ENCODE results near the gene FRMD7.
"Not testable (repeated sequence)": the region's sequence is repeated elsewhere in the genome, so short reads cannot be mapped to it uniquely, and the experiment has no call there.

The FRMD7 gene

GRCh38 chrX:132068405-132068804 lies 59.4 kb downstream of the FRMD7 start:
- Histone ChIP-seq H3K27ac (no peak overlapping the region), H3K4me1 (no peaks in the 10 kb centered on the region), H3K9me3 (no peaks in the 10 kb centered on the region), H3K27me3 (no peaks in the 10 kb centered on the region), H3K36me3 (no peaks in the 10 kb centered on the region), H3K4me3 (no peak overlapping the region)
- no peak for DNase-seq
- intact Hi-C loops (cut with DNase I; ENCODE audit: low total_unique reads) = no loop called here
- TF ChIP-seq CTCF (IDR thresholded peaks at IDR 0.05) = no peak

GRCh38 chrX:132063862-132064261 lies 64.0 kb downstream of the FRMD7 start:
- no peak overlapping the region for H3K27ac ChIP-seq
- DNase-seq = no peak
- H3K27me3 ChIP-seq = no peaks in the 10 kb centered on the region
- no peaks in the 10 kb centered on the region for H3K4me1 ChIP-seq
- no peak overlapping the region for H3K4me3 ChIP-seq
- TF ChIP-seq CTCF (IDR thresholded peaks at IDR 0.05) = no peak
- intact Hi-C loops (cut with DNase I; ENCODE audit: low total_unique reads) = no loop called here
- no peaks in the 10 kb centered on the region for H3K9me3 ChIP-seq
- no peaks in the 10 kb centered on the region for H3K36me3 ChIP-seq

- H3K36me3 ChIP-seq = no peaks in the 10 kb centered on the region
Observed at GRCh38 chrX:132063334-132063733, 64.5 kb downstream of the FRMD7 start.

GRCh38 chrX:132059973-132060540 lies 67.8 kb downstream of the FRMD7 start:
- TF ChIP-seq CTCF (IDR thresholded peaks at IDR 0.05) = no peak
- Histone ChIP-seq H3K9me3 (no peaks in the 10 kb centered on the region), H3K36me3 (no peaks in the 10 kb centered on the region), H3K4me3 (no peak overlapping the region), H3K27ac (no peak overlapping the region), H3K27me3 (no peaks in the 10 kb centered on the region), H3K4me1 (no peaks in the 10 kb centered on the region)
- DNase-seq = no peak
- intact Hi-C loops (cut with DNase I; ENCODE audit: low total_unique reads) = no loop called here

More at GRCh38 chrX:132063334-132063733, 64.5 kb downstream of the FRMD7 start:
- no peaks in the 10 kb centered on the region for H3K9me3 ChIP-seq
- intact Hi-C loops (cut with DNase I; ENCODE audit: low total_unique reads) = no loop called here
- H3K4me3 ChIP-seq = no peak overlapping the region
- no peak for TF ChIP-seq CTCF (IDR thresholded peaks at IDR 0.05)
- H3K27ac ChIP-seq = no peak overlapping the region
- DNase-seq = no peak
- no peaks in the 10 kb centered on the region for H3K4me1 ChIP-seq
- no peaks in the 10 kb centered on the region for H3K27me3 ChIP-seq

- DNase-seq = no peak
- Histone ChIP-seq H3K27ac (no peak overlapping the region), H3K4me1 (no peaks in the 10 kb centered on the region), H3K4me3 (no peak overlapping the region), H3K36me3 (no peaks in the 10 kb centered on the region), H3K27me3 (no peaks in the 10 kb centered on the region), H3K9me3 (no peaks in the 10 kb centered on the region)
- intact Hi-C loops (cut with DNase I; ENCODE audit: low total_unique reads) = no loop called here
- no peak for TF ChIP-seq CTCF (IDR thresholded peaks at IDR 0.05)
Observed at GRCh38 chrX:132058975-132059374, 68.8 kb downstream of the FRMD7 start.

- Histone ChIP-seq H3K27me3 (no peaks in the 10 kb centered on the region), H3K4me1 (no peaks in the 10 kb centered on the region), H3K36me3 (no peaks in the 10 kb centered on the region), H3K27ac (no peak overlapping the region), H3K9me3 (no peaks in the 10 kb centered on the region), H3K4me3 (no peak overlapping the region)
- no peak for DNase-seq
- TF ChIP-seq CTCF (IDR thresholded peaks at IDR 0.05) = no peak
- intact Hi-C loops (cut with DNase I; ENCODE audit: low total_unique reads) = no loop called here
Observed at GRCh38 chrX:132058050-132058449, 69.8 kb downstream of the FRMD7 start.

GRCh38 chrX:132051778-132052177 lies 76.0 kb downstream of the FRMD7 start:
- H3K27ac ChIP-seq; H3K4me3 ChIP-seq; intact Hi-C loops (cut with DNase I; ENCODE audit: low total_unique reads); DNase-seq; H3K9me3 ChIP-seq; H3K36me3 ChIP-seq; H3K4me1 ChIP-seq; H3K27me3 ChIP-seq: not testable (repeated sequence)

Measured in tibial artery (tissue), 4 donors.